ENCODE measurements around the gene TMEM30A. TPM values are rescaled to one million over a fixed set of nuclear protein-coding genes. Genes with fewer than 3 reads are reported as not detected.

TMEM30A gene
- total RNA-seq, 2 donors from 2014 or later: 45.6 to 47.3 TPM

Other genes with a start within 250 kb of the TMEM30A start
- gene COL12A1, start 78.7 kb downstream of the TMEM30A start, total RNA-seq: 10 to 100 TPM; 28.6 to 29.7 TPM
- 1,000 to 10,000 TPM in 1 of 2 donors, 100 to 1,000 TPM in 1; 647 to 2,028 TPM for gene COX7A2, start 41.0 kb downstream of the TMEM30A start, total RNA-seq
- gene FILIP1, start 209.0 kb upstream of the TMEM30A start, total RNA-seq: 100 to 1,000 TPM in 1 of 2 donors, 10 to 100 TPM in 1; 78.2 to 117 TPM